ENCODE data around the gene FAM135A.
A peak's percentile ranks its signal among the peaks of the same experiment; 100 is the strongest.

Gene FAM135A

DNA sequence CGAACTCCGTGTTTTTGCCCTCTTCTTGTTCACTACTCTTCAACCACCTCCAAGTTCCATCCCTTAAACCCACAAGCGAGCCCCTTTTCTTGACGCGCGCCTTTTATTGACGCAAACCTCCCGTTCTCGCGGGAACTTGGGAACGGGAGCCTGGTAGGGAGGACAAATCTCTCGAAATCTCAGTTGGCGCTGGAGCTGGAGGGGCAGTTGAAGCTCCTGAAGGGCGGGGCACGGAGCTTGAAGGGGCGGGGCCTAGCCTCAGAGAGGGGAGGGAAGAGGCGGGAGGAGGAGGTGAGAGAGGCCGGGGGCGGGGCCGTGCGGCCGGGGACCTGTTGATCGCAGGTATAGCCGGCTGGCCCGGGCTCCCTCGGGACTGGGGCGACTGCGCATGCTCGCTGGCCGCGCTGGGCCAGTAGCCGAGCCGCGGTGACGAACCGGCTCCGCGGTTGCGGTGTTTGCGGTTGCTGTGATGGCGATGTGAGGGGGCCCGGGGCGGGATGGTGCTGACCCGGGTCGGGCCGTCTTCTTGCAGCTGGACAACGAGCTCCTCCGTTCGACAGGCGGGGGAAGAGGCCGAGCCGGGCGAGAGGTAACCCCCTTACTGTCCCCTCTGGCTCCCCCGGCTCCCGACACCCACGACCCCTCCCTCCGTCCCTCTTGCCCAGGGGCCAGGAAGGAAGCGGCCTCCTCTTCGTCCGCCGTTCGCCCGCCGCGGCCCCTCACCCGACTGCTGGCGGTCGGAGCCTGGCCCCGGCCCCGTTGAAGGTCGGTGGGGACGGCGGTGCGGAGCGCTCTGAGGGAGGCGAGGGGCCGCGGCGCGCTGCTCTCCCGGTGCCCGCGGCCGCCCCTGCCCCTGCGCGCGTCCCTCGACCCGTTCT, at the start of gene FAM135A:
TSS of gene FAM135A (plus strand) at position 395 of the 878 bp plus-strand sequence. CDS start 14,835 bp downstream, outside the sequence.
- peak; percentile 98 for DNase-seq (ENCODE audit: low spot score)

DNA sequence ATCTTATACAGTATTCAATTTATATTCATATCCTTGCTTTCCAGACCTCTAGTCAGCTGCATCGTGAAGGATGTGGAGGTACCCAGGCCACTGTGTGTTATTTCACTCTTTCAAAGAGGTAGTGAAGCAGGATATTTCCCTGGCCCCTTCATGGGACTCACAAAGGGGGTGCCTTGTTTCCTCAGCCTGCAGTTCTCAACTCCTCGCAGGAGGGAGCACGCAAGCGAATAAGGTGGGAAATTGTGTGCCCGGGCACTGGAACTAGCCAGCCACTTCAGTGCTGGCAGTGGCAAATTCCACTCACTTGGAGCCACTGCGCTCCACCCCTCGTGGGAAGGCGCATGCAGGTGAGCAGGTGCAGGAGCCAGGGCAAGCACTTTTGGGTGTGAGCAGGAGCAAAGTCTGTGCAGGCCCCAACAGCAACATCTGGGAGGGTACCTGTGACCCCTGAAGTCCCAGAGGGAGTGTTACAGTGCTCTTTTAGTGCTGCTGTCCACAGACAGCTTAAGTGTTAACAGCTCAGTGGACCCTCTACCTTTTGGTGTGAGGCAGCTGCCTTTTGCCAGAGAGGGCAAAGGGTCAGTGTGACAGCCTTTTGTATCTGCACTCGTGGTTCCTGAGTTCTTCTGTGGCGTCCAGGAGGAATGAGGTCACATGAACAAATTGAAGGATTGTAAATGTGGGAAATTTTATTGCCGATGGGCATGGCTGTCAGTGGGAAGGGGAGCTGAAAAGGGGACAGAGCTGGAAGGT, 49.4 kb upstream of the FAM135A start:
- no peak for DNase-seq (ENCODE audit: low spot score)

DNA sequence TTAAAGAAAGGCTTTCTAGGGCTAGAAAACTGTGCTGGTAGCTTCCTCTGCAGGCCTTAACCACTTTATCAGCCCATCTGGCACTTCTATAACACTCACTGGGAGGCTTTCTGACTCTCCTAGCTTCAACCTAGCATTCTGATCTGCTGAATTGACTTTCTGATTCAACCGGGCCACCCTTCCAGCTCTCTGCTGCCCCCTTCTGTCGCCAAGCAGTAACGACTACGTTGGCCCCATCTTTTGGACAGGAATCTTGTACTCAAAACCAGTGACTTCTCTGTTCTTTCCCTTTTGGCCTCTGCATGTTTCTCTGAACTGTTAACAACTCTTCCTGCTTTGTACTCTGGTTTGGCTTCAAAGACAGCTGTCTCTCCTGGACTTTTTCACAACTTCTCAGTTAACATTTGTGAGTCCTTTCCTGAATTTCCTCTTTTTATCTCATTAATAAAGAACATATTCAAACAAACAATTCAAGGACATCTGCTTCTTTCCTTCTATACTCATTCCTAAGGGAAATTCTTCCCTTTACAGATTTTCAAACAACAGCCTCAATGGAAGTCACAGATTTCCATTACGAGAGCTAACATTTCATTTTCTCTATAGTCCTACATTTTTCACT, 43.9 kb upstream of the FAM135A start:
- peak; percentile 77 for DNase-seq (ENCODE audit: low spot score)

- no peak for DNase-seq (ENCODE audit: low spot score)
These were observed 42.8 kb upstream of the FAM135A start for GRCh38 chr6:70370496-70370895.

DNA sequence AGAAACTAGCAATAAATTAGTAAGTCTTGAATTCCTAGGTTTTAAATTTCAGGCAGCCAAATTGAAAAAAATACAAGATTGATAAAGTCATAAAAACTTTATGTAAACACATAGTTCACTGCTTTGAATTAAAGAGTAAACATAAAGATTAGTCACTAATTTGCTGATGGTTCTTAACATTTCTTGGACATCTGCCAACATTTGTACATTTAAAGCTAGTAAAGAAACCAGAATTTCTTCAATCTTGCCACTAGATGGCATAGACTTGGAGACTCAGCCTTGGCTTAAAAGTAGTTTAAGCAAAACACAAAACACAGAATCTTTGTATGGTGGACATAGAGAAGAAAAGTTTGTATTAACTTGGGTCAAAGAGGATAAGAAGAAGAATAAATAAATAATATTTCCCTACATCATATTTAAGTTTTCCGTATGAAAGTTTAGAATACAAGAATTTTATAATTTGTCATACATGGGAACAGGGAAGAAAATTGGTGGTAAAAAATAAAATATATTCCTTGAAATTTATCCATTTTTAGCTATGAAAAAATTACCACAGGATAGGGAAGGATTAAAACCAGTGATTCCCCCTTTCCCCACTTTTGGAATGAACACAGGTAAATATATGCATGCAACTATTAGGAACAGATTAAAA, 41.7 kb upstream of the FAM135A start:
- DNase-seq (ENCODE audit: low spot score) = peak; percentile 78

DNA sequence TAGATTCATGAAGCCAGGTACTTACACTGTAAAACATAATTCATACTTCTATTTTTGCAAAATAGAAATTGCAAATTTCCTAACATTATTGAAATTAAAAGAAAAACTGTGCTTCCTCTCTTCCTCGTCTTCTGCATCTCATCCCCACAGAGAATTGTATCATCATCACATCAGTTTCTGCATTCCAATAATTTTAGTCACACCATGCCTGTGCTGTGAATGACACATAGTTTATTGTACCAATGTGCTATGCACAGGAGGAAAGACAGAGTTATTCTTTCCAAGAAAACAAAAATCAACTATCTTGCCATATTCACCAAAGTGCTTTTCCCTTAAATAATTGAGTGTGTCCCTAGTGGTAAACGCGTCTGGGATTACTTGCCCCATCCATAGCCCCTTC, 38.1 kb upstream of the FAM135A start:
- DNase-seq (ENCODE audit: low spot score) = no peak

GRCh38 chr6:70375882-70376281, 37.4 kb upstream of the FAM135A start:
- DNase-seq (ENCODE audit: low spot score) = no peak

GRCh38 chr6:70376628-70377027, 36.7 kb upstream of the FAM135A start:
- DNase-seq (ENCODE audit: low spot score) = no peak

- DNase-seq (ENCODE audit: low spot score) = no peak
These were observed 35.9 kb upstream of the FAM135A start for GRCh38 chr6:70377372-70377771.

GRCh38 chr6:70379473-70380013, 33.8 kb upstream of the FAM135A start:
- DNase-seq (ENCODE audit: low spot score) = no peak

DNA sequence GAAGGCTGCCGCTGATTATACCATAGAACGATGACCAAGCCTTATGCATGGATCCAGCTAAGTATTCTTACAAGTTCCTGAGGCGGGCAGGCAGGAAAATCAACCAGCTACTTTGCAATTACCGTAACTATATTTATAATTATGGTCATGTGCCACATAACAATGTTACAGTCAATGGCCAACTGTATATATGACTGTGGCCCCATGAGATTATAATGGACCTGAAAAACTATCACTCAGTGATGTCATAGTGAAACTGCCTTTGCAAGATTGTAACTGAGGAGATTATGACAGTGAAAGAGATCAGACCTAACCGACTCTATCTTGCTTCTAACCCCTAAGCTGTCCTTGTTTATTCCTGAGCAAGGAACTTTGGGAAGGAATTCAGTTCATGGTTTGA, 33.1 kb upstream of the FAM135A start:
- DNase-seq (ENCODE audit: low spot score) = no peak

DNA sequence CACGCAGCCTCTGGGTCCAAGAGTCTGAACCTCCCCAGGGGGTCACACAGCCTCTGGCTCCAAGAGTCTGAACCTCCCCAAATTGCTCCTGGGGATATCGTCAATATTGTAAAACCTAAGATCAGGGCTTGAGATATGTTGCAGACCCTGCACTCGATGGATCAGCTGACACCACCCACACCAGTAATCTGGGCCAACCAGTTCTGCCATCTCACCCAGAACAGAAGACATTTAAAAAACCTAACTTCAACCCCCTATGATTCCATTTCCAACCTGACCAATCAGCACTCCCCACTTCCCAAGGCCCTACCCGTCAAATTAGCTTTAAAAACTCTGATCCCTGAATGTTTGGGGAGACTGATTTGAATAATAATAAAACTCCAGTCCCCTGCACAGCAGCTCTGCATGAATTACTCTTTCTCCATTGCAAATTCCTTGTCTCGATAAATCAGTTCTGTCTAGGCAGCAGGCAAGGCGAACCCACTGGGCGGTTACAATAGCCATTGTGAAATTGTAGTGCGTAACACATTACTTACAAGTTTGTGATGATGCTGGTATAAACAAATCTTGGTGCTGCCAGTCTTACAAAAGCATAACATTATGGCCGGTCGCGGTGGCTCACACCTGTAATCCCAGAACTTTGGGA, 32.4 kb upstream of the FAM135A start:
- DNase-seq (ENCODE audit: low spot score) = no peak

- DNase-seq (ENCODE audit: low spot score) = no peak
These were observed 31.9 kb upstream of the FAM135A start for GRCh38 chr6:70381417-70381782.

GRCh38 chr6:70385901-70386300, 27.4 kb upstream of the FAM135A start:
- DNase-seq (ENCODE audit: low spot score) = no peak

DNA sequence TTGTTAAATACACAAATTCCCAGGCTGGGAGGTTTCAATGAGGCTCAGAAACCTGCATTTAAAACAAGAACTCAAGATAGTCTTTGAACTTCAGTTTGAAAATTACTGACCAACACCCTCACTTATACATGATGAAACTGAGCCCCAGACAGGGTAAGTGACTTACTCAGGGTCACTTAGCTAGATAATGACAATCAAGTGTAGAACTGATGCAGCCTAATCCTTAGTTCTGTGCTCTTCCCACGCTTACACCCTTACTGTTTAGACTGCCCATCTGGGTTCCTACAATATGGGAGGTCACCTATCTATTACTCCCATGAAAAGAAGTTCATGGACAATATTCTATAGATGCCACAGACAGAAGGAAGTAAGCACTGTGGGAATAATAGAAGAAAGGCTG, 24.5 kb upstream of the FAM135A start:
- no peak for DNase-seq (ENCODE audit: low spot score)

DNA sequence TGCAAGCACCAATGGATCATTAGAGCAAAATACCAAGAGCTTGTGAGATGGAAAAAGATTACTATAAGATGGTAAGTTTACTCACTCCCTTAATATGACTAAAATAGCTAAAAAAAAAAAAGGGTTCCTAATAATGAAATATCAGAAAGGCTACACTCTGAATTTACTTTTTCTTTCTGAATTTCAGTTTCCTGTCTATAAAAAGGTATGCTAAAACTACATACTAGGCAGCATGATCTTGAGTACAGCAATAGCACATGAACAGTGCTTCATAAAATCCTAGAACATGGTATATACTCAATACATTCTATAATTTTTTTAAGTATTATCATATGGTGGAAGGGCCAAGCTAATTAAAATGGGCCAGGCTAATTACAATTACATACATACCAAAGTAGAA, 24.0 kb upstream of the FAM135A start:
- DNase-seq (ENCODE audit: low spot score) = no peak

DNA sequence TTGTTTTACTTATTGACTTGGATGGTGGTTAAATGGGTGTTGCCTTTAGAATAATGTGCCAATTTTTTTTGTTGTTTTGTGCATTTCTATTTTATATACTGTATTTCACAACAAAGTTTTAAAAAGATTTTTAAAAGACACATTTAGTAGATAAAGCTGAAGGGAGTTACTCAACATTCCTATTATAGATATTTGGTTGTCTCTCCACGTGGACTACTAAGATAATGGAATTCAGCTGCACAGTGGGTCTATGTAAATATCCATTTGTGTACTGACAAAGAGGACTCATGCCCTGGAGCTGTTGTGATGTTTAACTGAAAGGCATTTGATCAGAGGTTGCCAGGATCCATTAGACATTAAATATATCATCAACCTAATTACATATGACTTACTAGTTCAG, 23.2 kb upstream of the FAM135A start:
- DNase-seq (ENCODE audit: low spot score) = no peak

DNA sequence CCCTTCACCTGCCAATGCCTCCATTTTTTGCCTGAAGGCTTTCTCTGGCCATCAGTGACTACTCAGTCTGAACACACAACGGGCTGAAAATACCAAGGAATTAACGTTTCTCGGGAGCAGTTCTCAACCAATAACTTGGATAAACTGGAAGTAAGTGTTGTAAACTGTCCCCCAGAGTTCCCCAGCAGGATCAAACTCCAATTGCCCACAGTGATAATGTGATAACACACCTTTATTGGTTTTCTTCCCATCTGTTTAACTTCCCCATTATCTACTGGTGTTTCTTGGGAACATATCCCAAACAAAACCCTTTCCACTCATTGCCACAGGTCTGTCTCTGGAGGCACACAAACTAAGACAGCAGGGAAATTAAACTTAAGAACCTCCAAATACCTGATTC, 21.8 kb upstream of the FAM135A start:
- DNase-seq (ENCODE audit: low spot score) = no peak

DNA sequence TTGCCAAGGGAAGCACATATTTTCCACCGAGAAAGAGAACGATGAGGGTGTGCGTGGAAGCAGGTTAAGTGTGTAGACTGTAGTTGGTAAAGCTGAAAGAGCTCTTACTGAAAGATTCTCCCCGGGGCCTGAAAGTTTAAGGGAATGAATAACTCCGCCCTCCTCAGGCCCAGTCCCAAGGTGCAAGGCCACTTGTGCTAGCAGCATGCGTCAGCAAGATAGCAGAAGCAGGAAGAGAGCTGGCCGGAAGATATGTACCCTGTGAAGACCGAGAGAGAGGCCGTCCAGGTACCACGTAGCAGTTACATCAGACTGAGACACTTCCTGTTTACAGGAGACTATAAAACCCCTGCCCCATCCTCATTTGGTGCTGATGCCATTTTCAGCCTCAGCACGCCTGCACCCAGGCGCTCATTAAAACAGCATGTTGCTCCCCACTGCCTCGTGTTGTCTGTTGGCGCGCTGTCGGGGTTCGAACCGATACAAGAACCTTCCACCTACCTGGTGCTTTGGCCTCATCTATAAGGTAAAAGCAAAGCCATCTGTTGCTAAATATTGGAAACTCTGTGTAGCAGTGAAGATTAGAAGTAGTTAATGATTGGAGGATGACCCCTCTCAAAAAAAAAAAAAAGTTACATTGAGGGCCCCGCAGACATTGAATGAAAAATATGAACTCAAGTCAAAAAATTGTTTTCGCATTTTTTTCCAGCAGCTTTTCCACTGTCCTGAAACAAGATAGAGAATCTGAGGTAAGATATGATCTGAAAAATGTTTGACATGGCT, 18.6 kb upstream of the FAM135A start:
- no peak for DNase-seq (ENCODE audit: low spot score)

GRCh38 chr6:70395301-70395672, 18.0 kb upstream of the FAM135A start:
- DNase-seq (ENCODE audit: low spot score) = no peak

GRCh38 chr6:70396163-70396562, 17.1 kb upstream of the FAM135A start:
- DNase-seq (ENCODE audit: low spot score) = no peak
